UCSD-AML1 (cell line): ENCODE results near the gene CFAP251.
"Not testable (repeated sequence)": the region's sequence is repeated elsewhere in the genome, so short reads cannot be mapped to it uniquely, and the experiment has no call there.

Experiments used
- DNase-seq: peaks from one replicate; lab custom pipeline; 2025; ENCODE audit not compliant: unreplicated experiment; lab: John Stamatoyannopoulos, UW

Gene CFAP251

DNA sequence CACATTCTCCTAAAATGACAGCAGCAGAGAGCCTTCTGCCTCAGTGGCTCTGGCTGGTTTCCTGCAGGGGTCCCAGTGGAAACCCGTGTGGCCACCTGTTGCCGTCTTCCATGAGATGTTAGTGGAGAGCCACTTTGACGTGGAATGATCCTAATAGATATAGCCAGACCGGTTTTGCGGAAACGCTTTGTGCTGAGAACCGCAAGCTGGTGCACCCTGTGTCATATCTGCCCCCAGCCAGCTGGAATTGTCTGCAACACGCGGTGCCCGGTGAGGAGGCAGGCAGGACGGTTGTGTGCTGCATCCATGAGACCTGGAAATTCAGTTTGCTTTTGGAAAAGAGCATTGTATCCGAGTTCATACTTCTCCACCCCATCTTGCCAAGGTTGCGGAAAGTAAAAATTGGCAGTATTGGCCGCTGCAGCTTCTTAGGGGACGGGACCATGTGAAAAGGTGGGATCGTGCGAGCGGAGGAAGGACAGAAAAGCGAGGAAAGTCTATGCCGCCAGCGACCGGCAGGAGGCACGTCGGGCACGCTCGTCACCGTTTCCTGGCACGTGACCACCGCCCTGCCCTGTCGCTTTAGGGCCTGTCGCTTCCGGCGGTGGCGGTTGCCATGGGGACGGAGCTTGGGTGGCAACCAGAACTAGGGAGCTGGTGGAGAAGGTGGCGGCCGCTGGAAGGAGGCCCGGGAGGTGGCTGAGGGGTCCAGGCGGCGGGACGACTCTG, at the start of gene CFAP251:
CFAP251 (plus strand) TSS at position 643 of the 729 bp plus-strand sequence. CDS start 2,714 bp downstream, outside the sequence.
- no peak for DNase-seq

GRCh38 chr12:121869229-121869628, 49.2 kb upstream of the CFAP251 start:
- not testable (repeated sequence) for DNase-seq

DNA sequence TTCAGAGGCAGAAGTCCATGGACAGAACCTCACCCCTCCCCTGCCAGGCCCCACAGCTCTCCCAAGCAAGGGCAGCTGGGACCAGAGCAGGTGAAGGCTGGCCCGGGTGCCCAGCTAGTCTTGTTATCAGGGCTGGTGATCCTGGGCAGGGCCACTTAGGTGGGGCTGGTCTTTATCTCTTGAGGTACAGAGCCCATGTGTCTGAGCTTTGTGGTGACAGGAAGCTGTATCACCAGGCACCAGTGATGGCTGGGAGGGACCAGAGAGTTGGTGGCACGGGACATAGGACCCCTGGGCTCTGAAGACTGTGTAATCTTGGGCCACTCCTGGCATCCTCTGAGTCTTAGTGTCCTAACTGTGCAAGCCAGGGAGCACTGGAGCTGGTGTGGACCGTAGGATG, 46.9 kb upstream of the CFAP251 start:
- DNase-seq = no peak

DNA sequence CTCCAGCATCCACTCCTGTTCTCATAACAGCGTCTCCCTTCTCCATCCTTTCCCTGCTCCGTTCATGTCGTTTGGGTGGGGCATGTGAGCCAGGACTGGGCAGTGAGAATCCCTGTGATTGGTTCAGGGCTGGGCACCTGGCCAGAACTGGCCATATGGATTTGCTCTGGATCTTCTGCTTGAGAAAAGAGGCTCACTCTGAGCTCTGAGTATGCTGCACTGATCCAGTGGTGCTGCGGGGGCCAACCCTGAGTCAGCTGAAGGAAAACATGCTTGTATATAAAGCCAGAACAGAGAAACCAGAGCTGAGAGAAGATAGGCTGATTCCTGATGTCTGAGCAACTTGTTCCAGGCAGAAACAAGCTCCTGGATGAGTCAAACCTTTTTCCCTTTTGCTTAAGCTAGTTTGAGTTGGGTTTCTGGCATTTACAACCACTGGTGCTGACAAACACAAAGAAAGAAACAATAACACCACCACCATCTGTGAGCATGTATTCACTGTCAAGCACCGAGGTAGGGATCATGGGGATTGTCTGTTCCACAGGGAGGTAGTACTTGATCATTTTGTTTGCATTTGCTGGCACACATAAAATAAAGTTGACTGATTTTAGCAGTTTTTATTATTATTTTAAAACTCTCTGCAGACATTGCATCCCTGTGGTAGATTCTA, 45.7 kb upstream of the CFAP251 start:
- DNase-seq = no peak

DNA sequence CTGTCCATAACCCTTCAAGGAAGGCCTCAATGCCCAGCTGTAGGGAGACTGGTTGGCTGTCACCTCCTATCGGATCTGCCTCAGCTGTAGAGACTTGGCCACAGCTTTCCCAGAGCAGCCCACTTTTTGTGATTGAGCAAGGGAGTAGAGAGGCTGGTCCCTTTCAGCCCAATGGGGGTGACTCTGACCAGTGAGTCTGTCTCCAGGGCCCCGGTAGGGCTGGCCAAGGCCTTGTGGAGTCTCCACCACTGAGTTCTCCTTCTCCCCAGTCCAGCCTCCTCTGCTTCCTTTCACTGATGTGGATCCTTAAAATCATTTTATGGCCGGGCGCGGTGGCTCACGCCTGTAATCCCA, 45.2 kb upstream of the CFAP251 start:
- DNase-seq = no peak

- DNase-seq = no peak
These were observed 44.3 kb upstream of the CFAP251 start for GRCh38 chr12:121874071-121874470.

DNA sequence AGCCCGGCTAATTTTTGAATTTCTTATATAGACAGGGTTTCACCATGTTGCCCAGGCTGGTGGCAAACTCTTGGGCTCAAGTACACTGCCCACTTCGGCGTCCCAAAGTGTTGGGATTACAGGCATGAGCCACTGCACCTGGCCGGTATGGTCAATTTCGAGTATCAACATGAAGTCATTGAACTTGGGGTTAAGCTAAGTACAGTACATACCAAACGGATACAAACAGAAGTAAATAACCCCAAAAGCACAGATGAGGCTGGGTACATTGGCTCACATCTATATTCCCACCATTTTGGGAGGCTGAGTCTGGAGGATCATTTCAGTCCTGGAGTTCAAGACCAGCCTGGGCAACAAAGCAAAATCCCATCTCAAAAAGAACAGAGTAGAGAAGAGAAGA, 42.8 kb upstream of the CFAP251 start:
- no peak for DNase-seq

DNA sequence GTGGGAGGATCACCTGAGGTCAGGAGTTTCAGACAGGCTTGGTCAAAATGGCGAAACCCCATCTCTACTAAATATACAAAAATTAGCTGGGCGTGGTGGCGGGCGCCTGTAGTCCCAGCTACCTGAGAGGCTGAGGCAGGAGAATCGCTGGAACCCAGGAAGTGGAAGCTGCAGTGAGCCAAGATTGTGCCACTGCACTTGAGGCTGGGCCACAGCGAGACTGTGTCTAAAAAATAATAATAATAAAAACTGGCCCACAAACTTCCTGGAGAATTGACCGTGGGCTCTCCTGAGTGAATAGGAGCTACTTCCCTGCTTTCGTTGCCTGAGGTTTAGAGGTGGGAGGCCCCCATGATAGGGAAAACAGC, 42.3 kb upstream of the CFAP251 start:
- not testable (repeated sequence) for DNase-seq

GRCh38 chr12:121883315-121883660, 35.1 kb upstream of the CFAP251 start:
- DNase-seq = no peak

- DNase-seq = not testable (repeated sequence)
These were observed 33.3 kb upstream of the CFAP251 start for GRCh38 chr12:121885129-121885528.

DNA sequence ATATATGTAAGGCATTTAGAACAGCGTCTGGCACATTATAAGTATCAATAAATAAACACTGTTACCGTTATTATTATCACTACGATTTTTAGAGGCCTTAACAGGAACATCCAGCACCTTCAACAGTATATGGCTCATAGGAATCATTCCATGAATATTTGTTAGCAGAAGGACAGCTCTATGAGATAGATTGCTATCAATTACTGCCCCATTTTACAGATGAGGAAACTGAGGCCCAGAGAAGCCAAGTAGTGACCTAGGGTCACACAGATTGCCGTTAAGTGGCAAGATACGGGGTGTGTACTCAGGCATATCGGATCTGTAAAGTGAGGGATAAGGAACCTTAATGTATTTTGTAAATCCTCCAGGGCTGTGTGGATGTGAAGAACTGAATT, 30.3 kb upstream of the CFAP251 start:
- no peak for DNase-seq

DNA sequence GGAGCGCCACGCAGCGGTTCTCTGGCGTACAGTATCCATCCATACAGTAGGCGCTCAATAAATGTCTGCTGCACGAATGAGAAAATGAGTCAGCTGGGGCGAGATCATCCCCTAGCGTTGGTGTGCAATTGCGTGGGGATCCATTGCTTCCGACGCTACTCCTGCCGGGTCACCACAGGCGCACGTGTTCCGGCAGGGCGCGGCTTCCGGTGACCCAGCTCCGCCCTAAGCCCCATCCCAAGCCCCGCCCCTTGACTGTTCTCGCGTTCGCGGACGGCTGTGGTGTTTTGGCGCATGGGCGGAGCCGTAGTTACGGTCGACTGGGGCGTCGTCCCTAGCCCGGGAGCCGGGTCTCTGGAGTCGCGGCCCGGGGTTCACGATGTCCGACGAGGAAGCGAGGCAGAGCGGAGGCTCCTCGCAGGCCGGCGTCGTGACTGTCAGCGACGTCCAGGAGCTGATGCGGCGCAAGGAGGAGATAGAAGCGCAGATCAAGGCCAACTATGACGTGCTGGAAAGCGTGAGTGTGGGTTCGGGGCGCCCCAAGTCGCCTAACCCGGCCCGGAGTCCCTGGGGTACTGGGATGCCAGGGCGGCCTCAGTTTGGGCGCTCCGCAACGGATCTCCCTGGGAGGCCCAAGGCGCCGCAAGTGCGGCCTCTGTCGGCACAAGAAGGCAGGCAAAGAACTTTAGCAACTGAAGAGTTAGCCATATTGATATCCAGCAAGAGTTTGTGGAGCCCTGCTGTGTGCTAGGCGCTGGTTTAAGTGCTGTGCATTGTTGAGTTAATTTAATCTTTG, 29.7 kb upstream of the CFAP251 start, which contains the start of gene PSMD9:
PSMD9 (plus strand) TSS at position 313 of the 796 bp plus-strand sequence; CDS start at position 380, 67 bp downstream.
- peak; percentile 99 for DNase-seq

- no peak for DNase-seq
These were observed 29.1 kb upstream of the CFAP251 start for GRCh38 chr12:121889274-121889624.

DNA sequence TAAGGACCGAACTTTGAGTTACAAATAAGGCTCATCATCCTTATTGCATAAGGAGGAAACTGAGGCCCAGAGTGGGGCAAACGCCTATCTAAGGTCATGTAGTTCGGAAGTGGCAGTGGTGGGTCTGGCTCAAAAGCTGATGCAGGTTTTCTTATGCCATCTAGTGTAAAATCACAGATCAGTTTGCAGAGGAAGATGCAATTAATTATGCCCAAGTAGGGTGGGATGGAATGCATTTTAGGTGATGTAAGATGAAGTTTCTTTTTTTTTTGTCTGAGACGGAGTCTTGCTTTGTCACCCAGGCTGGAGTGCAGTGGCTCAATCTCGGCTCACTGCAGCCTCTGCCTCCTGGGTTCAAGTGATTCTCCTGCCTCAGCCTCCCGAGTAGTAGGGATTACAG, 28.7 kb upstream of the CFAP251 start:
- not testable (repeated sequence) for DNase-seq

- no peak for DNase-seq
These were observed 25.5 kb upstream of the CFAP251 start for GRCh38 chr12:121892673-121893561.

DNA sequence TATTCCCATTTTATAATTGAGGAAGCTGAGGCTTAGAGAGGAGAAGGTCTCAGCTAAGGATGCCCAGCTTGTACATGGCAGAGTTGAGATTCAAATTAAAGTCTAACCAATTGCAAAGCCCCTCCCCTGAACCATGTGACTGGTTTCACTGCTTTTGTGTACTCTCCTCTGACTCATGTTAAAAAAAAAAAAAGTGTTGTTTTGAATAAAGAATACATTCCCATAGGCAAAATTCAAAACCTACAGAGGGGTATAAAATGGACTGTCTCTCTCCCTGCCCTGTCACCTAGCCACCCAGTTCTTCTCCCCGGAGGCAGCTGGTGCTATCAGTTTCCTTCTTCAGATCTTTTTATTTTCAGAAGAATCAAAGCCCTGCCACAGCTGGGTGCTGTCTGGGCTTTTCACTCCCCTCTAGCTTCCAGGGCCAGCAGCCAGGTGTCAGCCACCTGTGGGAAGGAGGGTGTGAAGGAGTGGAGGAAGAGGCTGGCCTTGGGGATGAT, 24.4 kb upstream of the CFAP251 start:
- DNase-seq = no peak

GRCh38 chr12:121894633-121895032, 23.8 kb upstream of the CFAP251 start:
- no peak for DNase-seq

DNA sequence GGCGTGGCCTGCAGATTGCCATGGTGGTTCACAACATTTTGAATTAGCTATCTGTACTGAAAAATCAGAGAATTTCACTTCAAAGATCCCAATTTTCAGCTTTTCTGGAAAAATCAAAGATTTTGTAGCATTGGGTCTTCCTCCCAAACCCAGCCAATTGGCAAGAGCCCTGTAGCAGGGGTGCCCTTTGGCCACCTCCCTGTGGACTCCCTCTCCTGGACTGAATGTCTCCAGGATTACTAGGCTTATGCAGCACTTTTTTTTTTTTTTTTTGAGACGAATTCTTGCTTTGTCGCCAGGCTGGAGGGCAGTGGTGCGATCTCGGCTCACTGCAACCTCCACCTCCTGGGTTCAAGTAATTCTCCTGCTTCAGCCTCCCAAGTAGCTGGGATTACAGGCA, 20.1 kb upstream of the CFAP251 start:
- no peak for DNase-seq

GRCh38 chr12:121899590-121899989, 18.8 kb upstream of the CFAP251 start:
- DNase-seq = no peak

- no peak for DNase-seq
These were observed 15.2 kb upstream of the CFAP251 start for GRCh38 chr12:121903202-121903601.

DNA sequence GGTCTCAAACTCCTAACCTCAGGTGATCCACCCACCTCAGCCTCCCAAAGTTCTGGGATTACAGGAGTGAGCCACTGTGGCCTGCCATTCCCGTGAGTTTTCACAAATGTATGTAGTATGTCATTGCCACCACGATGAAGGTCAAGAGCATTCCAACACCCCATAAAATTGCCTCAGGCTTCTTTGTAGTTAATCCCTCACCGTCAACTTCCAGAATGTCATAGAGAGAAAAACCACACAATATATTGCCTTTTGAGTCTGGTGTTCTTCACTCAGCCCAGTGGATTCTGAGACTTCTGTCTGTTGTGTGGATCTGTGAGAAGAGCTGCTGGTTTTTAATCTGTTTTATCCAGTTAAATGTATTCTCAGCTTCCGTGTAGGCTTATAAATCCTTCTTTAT, 12.6 kb upstream of the CFAP251 start:
- DNase-seq = no peak
